Coronary artery (tissue), 2 donors: Measurements from ENCODE around the gene SLC6A2.

ENCODE experiments used
- DNase-seq: peaks from one replicate; pipeline ENCODE4 v3.0.0-alpha.2; 2017; ENCODE audit warnings: low spot score
- H3K27ac ChIP-seq, 2 donors: fragments of 200-600 bp; sonication (generic); one replicate each; pipeline ENCODE4 v1.5.1; 2016 to 2019
- H3K4me3 ChIP-seq: fragments of 200-600 bp; sonication (generic); 2 replicates; pipeline ENCODE4 v1.5.1; 2016; ENCODE audit warnings: mild to moderate bottlenecking, moderate library complexity
- TF ChIP-seq, protein P1 (sequence below): fragments of 200-600 bp; sonication (generic); IDR thresholded peaks from one replicate; pipeline ENCODE4 v1.5.1; 2019; ENCODE audit warnings: antibody characterized with exemption

The SLC6A2 gene

DNA sequence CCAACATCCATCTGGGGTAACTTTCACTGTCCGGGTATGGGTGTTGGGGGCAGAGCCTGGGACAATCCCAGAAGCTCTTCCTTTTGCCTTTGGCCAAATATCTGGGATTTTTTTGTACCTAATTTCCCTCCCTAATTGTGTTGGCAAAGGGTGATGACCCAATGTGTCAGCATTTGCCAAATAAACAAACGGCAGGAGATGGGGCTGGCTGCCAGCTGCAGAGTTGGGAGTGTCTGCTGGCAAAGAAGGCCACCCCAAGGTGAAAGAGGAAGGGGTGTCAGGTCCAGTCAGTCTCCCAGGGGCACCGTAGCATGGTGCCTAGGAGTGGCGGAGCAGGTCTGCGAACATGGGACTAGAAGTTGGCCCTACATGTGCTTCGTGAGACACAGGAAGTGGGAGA is 73.0 kb downstream of the SLC6A2 start:
- H3K27ac ChIP-seq = no peak overlapping the region
- TF ChIP-seq, protein P1, sequence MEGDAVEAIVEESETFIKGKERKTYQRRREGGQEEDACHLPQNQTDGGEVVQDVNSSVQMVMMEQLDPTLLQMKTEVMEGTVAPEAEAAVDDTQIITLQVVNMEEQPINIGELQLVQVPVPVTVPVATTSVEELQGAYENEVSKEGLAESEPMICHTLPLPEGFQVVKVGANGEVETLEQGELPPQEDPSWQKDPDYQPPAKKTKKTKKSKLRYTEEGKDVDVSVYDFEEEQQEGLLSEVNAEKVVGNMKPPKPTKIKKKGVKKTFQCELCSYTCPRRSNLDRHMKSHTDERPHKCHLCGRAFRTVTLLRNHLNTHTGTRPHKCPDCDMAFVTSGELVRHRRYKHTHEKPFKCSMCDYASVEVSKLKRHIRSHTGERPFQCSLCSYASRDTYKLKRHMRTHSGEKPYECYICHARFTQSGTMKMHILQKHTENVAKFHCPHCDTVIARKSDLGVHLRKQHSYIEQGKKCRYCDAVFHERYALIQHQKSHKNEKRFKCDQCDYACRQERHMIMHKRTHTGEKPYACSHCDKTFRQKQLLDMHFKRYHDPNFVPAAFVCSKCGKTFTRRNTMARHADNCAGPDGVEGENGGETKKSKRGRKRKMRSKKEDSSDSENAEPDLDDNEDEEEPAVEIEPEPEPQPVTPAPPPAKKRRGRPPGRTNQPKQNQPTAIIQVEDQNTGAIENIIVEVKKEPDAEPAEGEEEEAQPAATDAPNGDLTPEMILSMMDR = no peak
- H3K4me3 ChIP-seq = no peak overlapping the region
- no peak for DNase-seq

DNA sequence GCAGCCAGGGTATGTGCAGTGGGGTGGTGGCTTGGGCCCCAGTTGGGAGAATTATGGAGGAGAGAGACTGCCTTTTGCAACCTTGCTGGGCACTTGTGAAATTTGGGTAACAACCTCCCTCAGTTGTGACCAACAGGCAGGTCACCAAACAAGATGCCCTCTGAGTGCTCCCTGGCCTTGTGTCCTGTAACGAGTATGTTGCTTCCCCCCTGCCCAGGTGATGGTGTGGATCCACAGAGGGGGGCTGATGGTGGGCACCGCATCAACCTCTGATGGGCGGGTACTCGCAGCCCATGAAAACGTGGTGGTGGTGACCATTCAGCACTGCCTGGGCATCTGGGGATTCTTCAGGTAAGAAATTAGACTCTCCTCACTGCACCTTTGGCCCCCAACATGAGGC is 74.3 kb downstream of the SLC6A2 start:
- Histone ChIP-seq H3K27ac (no peak overlapping the region), H3K4me3 (no peak overlapping the region)
- TF ChIP-seq, protein P1 = no peak
- peak; percentile 47 for DNase-seq

DNA sequence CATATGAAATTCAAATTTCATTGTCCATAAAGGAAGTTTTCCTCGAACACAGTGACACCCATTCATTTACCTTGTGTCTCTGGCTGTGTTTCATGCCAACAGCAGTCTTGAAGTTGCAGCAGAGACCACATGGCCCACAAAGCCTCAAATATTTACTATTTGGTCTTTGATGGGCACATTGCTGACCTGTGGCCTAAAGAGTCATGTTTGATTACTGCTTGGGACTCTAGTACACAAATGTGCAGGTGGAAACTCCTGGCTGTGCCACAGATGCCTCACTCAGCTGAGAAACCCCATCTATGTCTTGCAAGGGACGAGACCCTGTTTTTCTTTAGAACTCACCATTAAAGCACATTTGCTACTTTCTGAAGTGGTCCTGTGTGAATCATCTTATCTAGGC is 76.7 kb downstream of the SLC6A2 start:
- TF ChIP-seq, protein P1 = no peak
- H3K4me3 ChIP-seq = no peak overlapping the region
- no peak for DNase-seq
- no peak overlapping the region for H3K27ac ChIP-seq

DNA sequence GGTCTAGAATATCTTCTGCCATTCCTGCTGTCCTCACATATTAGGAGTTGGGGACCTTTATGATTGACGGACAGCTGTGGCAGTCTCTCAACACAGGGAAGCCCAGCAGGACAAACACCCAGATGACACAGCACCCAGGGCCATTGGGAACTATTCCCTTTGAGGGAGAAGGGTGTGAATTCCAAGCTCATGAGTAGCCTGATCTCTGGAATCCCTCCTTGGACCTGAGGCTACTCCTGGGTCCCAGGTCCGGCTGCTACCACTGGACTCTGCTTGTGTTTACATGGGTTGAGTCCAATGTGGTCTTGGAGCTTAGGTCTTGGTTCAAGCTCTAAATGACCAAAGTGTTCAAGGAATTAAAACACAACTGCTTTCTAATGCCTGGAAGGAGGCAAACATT is 78.9 kb downstream of the SLC6A2 start:
- Histone ChIP-seq H3K27ac (no peak overlapping the region), H3K4me3 (no peak overlapping the region)
- peak; percentile 14 for DNase-seq
- TF ChIP-seq, protein P1 = no peak

DNA sequence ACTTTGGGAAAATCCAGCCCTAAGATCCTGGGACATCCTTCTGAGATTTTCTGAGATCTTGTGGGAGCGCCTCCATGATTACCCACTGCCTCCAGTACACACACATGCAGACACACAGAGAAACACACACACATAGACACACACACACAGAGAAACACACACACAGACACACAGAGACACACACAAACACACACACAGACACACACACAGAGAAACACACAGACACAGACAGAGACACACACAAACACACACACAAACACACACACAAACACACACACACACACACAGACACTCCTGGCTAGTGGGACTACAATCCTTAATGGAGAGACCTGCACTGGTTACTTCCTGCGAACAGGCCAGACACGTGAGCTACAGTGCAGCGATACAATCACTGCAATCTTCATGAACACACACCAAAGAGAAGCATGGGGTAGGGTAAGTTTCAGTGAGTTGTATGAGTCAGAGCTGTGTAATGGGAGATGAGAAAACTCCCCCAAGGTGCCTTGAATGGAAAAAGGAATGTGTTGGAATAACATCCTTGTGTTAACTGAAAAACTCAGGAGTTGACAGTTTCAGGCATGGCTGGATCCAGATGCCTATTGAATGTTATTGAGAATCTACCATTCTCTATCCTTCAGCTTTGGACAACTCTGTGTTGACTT is 79.5 kb downstream of the SLC6A2 start:
- DNase-seq = no peak
- TF ChIP-seq, protein P1 = no peak
- H3K4me3 ChIP-seq = no peak overlapping the region
- no peak overlapping the region for H3K27ac ChIP-seq

DNA sequence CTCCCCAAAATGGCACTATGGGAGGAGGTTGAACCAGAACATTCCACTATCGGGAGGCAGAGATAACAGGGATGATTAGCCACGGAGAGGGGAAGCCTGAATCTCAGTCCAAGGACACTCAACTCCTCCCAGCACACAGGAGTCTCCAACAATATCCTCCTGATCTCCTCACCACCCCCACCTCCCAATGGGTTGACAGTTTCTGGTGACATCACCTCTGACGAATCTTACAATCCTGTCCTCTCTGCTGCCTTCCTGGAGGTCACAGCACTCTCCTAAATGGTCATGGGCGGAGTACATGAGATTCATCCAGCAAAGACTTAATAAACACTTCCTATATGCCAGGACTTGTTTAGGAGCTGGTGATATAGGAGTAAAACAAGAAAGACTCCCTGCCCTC is 80.9 kb downstream of the SLC6A2 start:
- Histone ChIP-seq H3K27ac (no peak overlapping the region), H3K4me3 (no peak overlapping the region)
- TF ChIP-seq, protein P1 = no peak
- DNase-seq = peak; percentile 35

DNA sequence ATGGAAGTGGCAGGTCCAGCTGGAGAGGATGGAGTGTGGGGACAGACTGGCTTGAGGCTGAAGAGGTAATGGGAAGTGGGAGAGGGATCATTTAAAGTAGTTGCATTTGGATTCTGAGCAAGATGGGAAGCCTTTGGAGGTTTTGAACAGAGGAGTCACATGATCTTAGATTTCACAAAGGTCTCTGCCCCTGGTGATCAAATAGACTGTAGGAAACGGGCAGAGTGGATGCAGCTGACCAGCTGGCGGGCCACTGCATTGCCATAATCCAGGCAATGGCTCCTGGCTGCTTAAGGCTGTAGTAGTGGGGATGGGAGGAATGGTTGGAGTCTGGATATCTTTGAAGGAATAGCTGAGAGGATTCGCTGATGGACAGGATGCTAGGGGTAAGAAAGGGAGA is 81.5 kb downstream of the SLC6A2 start:
- DNase-seq = peak; percentile 12

More for the DNA sequence above, 81.5 kb downstream of the SLC6A2 start:
- Histone ChIP-seq H3K27ac (no peak overlapping the region), H3K4me3 (no peak overlapping the region)
- TF ChIP-seq, protein P1 = no peak
